GM12878 (cell line): ENCODE measurements around the gene CTNNA1. TPM values are rescaled to one million over a fixed set of nuclear protein-coding genes. Genes with fewer than 3 reads are reported as not detected.

ENCODE experiments used
- ATAC-seq: fragments of 200-7000 bp; cut with Tn5 transposase; 3 replicates; pipeline ENCODE4 v1.9.1; 2020; ENCODE audit warnings: mild to moderate bottlenecking, moderate library complexity
- BruUV-seq: library from RNA; stranded (reverse); fragments of 400-500 nt; replicated peaks from 2 replicates; lab custom pipeline; 2021; lab: Mats Ljungman, UMichigan
- CTCF ChIA-PET: fragments of 300-600 bp; sonication (Branson Sonifier 250); formaldehyde crosslinking; extraction: SDS; loops from one replicate; lab custom pipeline; 2021; ENCODE audit warnings: inconsistent platforms; lab: Yijun Ruan, JAX
- POLR2A ChIA-PET: fragments of 350-600 bp; formaldehyde crosslinking; extraction: SDS; loops from one replicate; lab custom pipeline; 2021; ENCODE audit warnings: inconsistent platforms; lab: Charles Lee
- RAD21 ChIA-PET: fragments of 300-600 bp; sonication (Branson Sonifier 250); formaldehyde crosslinking; loops from one replicate; lab custom pipeline; 2023; ENCODE audit warnings: antibody characterized with exemption; ENCODE audit not compliant: unreplicated experiment; lab: Charles Lee
- SMC1A ChIA-PET: fragments of 300-600 bp; sonication (Branson Sonifier 250); formaldehyde crosslinking; loops from one replicate; lab custom pipeline; 2023; ENCODE audit not compliant: unreplicated experiment, uncharacterized antibody; lab: Charles Lee
- DNase-seq: peaks from one replicate; pipeline ENCODE4 v3.0.0-alpha.2; 2011; ENCODE audit warnings: low read depth, low spot score
- FAIRE-seq: peaks from 3 replicates; lab custom pipeline; 2011; peaks lifted over from hg19 to GRCh38; lab: Jason Lieb, UNC
- H2AFZ ChIP-seq: 2 replicates; pipeline ENCODE4 v1.6.0; 2011; ENCODE audit warnings: low read depth, low read length, control low read depth; ENCODE audit not compliant: control insufficient read depth
- H3K27ac ChIP-seq: 2 replicates; pipeline ENCODE4 v1.5.1; 2011; ENCODE audit warnings: control low read depth; ENCODE audit not compliant: control insufficient read depth, insufficient read depth
- H3K27me3 ChIP-seq, 2 experiments: replicated peaks in 1 of 2; 2 replicates each; pipeline versions ENCODE4 v1.6.0 to v1.6.1; 2011; ENCODE audit warnings: low read length in 1 of 2; ENCODE audit not compliant: control insufficient read depth in 2 of 2, insufficient read depth in 2 of 2
- H3K36me3 ChIP-seq, 2 experiments: 2 replicates each; pipeline ENCODE4 v1.5.1; 2011; ENCODE audit warnings: low read length in 1 of 2; ENCODE audit not compliant: control insufficient read depth in 2 of 2, insufficient read depth in 2 of 2
- H3K4me1 ChIP-seq: 2 replicates; pipeline ENCODE4 v1.6.1; 2011; ENCODE audit warnings: mild to moderate bottlenecking, low read length, moderate library complexity, mixed read lengths; ENCODE audit not compliant: control insufficient read depth, insufficient read depth
- H3K4me2 ChIP-seq: 2 replicates; pipeline ENCODE4 v1.6.0; 2011; ENCODE audit warnings: control low read depth; ENCODE audit not compliant: control insufficient read depth, insufficient read depth
- H3K4me3 ChIP-seq: fragments of 200-600 bp; sonication (generic); 2 replicates; pipeline ENCODE4 v1.5.1; 2016
- H3K79me2 ChIP-seq: 2 replicates; pipeline ENCODE4 v1.6.0; 2011; ENCODE audit warnings: low read length; ENCODE audit not compliant: control insufficient read depth, insufficient read depth
- H3K9ac ChIP-seq: 2 replicates; pipeline ENCODE4 v1.8.0; 2011; ENCODE audit warnings: low read length, control low read depth, mixed read lengths; ENCODE audit not compliant: control insufficient read depth, insufficient read depth
- H3K9me3 ChIP-seq: replicated peaks from 3 replicates; pipeline ENCODE4 v1.5.1; 2011; ENCODE audit warnings: mild to moderate bottlenecking, low read length; ENCODE audit not compliant: control insufficient read depth, insufficient read depth
- H4K20me1 ChIP-seq: 2 replicates; pipeline ENCODE4 v1.6.0; 2011; ENCODE audit not compliant: control insufficient read depth, insufficient read depth
- HCFC1 ChIP-seq: fragments of 150-350 bp; IDR thresholded peaks from 2 replicates; pipeline ENCODE4 v1.6.1; 2014; ENCODE audit warnings: low read length
- NFYB ChIP-seq: IDR thresholded peaks from 2 replicates; pipeline ENCODE4 v1.6.1; 2011; ENCODE audit warnings: low read depth, mild to moderate bottlenecking, low read length, improper control_type of control experiment, moderate library complexity; ENCODE audit not compliant: insufficient read depth
- SP1 ChIP-seq: IDR thresholded peaks from one replicate; pipeline ENCODE4 v1.6.1; 2011; ENCODE audit warnings: low read depth, low read length
- ZBTB33 ChIP-seq: fragments of 450-650 bp; IDR thresholded peaks from 2 replicates; pipeline ENCODE4 v1.6.1; 2017; ENCODE audit warnings: mild to moderate bottlenecking
- ZSCAN29 ChIP-seq: fragments of 450-650 bp; IDR thresholded peaks from 2 replicates; pipeline ENCODE4 v1.6.1; 2017; ENCODE audit warnings: mild to moderate bottlenecking, moderate library complexity
- in situ Hi-C: fragments of 300-500 bp; cut with MboI; formaldehyde crosslinking; loops from 9 replicates; pipeline ENCODE4 v1.14.3; 2018; ENCODE audit warnings: mixed read lengths
- intact Hi-C: fragments of 100-400 bp; cut with micrococcal nuclease; formaldehyde crosslinking; loops from one replicate; pipeline ENCODE4 v1.14.2; 2022; ENCODE audit not compliant: unreplicated experiment
- polyA plus RNA-seq, 11 experiments: library from polyadenylated mRNA; depleted of rRNA in 4 of 11; unstranded in 6 of 11; stranded (reverse) in 5 of 11; fragments of >200 nt; fragmentation: Nextera tagmentation in 4 of 11; fragmentation: Illumina TruSeq in 1 of 11; extraction: Ambion mirVana in 4 of 11; extraction: Trizol in 1 of 11; gene quantifications; 1 replicate in 1 of 11; 2 replicates in 10 of 11; pipeline versions ENCODE4 v1.2.1 to v1.2.3, GENCODE V29; 2011 to 2016; ENCODE audit warnings: inconsistent platforms in 2 of 11, missing spikeins in 2 of 11, low read depth in 1 of 11
- total RNA-seq, 4 experiments: library from RNA; depleted of rRNA in 3 of 4; stranded (reverse); fragments of >200 nt in 3 of 4; fragmentation: Illumina TruSeq in 1 of 4; extraction: Trizol in 1 of 4; gene quantifications; 2 replicates each; pipeline versions ENCODE4 v1.2.1 to v1.2.3, GENCODE V29; 2013 to 2021
- TF ChIP-seq, protein P1 (sequence below): IDR thresholded peaks from 2 replicates; pipeline ENCODE4 v1.6.1; 2012; ENCODE audit warnings: low read depth, low read length, improper control_type of control experiment
- TF ChIP-seq, protein P2 (sequence below): fragments of 450-650 bp; IDR thresholded peaks from 2 replicates; pipeline ENCODE4 v1.6.1; 2017; ENCODE audit warnings: mild to moderate bottlenecking, moderate library complexity

Gene CTNNA1
- total and polyA plus RNA-seq, 10 of the 15 experiments (the other 5 are each of a cell fraction or from before 2014, with no cell fraction given), result 32.6 to 104 (median 57.7) TPM

DNA sequence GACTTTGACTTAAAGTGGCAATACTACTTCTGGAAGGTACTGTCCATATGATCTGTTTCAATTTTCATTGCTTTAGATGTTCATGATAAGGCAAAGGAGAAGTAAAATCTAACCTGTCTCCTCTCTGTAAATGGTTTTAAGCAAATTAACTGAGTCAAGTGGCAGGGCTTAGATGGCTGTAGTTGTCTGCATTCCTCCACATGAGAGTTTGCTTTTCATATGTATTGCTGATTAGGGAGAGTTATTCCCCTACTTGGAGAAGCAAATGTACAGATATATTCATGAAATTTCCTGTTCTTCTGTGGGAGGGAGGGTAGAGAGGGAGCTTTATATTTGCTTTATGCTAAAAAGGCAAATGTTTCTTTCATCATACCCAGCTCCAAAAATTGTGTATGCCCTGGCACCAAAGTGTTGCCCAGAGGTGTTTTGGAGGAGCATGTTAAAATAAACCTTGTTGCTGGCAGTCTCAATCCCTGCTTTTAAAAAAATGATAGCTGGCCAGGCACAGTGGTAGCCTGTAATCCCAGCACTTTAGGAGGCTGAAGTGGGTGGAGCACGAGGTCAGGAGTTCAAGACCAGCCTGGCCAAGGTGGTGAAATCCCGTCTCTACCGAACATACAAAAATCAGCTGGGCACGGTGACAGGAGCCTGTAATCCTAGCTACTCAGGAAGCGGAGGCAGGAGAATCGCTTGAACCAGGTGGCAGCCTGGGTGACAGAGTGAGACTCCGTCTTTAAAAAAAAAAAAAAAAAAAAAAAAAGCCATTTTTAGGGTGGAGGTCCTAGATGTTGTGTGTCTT lies 125.4 kb downstream of the CTNNA1 start (continued):
- TF ChIP-seq, protein P1, sequence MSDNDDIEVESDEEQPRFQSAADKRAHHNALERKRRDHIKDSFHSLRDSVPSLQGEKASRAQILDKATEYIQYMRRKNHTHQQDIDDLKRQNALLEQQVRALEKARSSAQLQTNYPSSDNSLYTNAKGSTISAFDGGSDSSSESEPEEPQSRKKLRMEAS, result no peak
- TF ChIP-seq SP1, result no peak

DNA sequence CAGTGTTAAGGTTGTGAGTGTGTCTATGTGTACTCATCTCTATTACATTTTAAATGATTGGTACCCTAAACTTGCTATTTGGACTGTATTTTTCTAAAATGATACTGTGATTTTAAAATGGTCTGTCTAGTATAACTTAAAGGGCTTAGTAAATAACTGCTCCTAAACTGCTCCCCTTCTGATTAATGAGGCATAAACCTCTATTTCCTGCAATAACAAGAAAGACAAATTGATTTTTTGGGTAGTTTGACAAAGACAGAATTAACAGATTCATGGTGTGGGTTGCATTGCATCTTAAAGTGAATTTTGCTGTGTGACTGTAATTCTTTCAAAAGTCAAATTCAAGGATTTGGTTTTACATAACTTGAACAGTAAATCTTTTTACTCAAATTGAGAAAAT lies 130.0 kb downstream of the CTNNA1 start:
- ChIA-PET CTCF (no interaction called here), RAD21 (interaction anchor here (0.9 kb wide), 1 partner anchor 39 kb away, joined by 3 read pairs; no protein-coding TSS in a partner anchor), POLR2A (no interaction called here), SMC1A (no interaction called here)
- no peak overlapping the region for H3K4me2 ChIP-seq
- DNase-seq (no peak), FAIRE-seq (no peak), ATAC-seq (no peak)
- H3K4me1 ChIP-seq, result no peaks in the 10 kb centered on the region
- H2AFZ ChIP-seq, result no peak overlapping the region
- H3K4me3 ChIP-seq, result no peak overlapping the region
- no peaks in the 10 kb centered on the region for H3K9me3 ChIP-seq
- in situ Hi-C loops (no loop called here), intact Hi-C loops (no loop called here)
- no peaks in the 10 kb centered on the region; a peak in 1 of 4 replicates for H3K36me3 ChIP-seq
- no TSS peak for BruUV-seq
- no peak overlapping the region for H3K27ac ChIP-seq
- no peaks in the 10 kb centered on the region for H3K27me3 ChIP-seq
- TF ChIP-seq ZBTB33 (no peak), NFYB (no peak), ZSCAN29 (no peak), HCFC1 (no peak)
- TF ChIP-seq, protein P2, sequence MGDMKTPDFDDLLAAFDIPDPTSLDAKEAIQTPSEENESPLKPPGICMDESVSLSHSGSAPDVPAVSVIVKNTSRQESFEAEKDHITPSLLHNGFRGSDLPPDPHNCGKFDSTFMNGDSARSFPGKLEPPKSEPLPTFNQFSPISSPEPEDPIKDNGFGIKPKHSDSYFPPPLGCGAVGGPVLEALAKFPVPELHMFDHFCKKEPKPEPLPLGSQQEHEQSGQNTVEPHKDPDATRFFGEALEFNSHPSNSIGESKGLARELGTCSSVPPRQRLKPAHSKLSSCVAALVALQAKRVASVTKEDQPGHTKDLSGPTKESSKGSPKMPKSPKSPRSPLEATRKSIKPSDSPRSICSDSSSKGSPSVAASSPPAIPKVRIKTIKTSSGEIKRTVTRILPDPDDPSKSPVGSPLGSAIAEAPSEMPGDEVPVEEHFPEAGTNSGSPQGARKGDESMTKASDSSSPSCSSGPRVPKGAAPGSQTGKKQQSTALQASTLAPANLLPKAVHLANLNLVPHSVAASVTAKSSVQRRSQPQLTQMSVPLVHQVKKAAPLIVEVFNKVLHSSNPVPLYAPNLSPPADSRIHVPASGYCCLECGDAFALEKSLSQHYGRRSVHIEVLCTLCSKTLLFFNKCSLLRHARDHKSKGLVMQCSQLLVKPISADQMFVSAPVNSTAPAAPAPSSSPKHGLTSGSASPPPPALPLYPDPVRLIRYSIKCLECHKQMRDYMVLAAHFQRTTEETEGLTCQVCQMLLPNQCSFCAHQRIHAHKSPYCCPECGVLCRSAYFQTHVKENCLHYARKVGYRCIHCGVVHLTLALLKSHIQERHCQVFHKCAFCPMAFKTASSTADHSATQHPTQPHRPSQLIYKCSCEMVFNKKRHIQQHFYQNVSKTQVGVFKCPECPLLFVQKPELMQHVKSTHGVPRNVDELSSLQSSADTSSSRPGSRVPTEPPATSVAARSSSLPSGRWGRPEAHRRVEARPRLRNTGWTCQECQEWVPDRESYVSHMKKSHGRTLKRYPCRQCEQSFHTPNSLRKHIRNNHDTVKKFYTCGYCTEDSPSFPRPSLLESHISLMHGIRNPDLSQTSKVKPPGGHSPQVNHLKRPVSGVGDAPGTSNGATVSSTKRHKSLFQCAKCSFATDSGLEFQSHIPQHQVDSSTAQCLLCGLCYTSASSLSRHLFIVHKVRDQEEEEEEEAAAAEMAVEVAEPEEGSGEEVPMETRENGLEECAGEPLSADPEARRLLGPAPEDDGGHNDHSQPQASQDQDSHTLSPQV, result no peak
- H3K9ac ChIP-seq, result no peak overlapping the region
- H3K79me2 ChIP-seq, result 0 out of 2 replicates have a peak, but pooled peaks cover 1% of the 10 kb centered on the region
- no peaks in the 10 kb centered on the region for H4K20me1 ChIP-seq
